Trophoblast cell (in vitro differentiated cells and primary cell): Measurements from ENCODE around the gene RIN1.

Source experiments
- DNase-seq, 2 donors: peaks; one replicate each; pipeline ENCODE4 v3.0.0-alpha.2; 2016
- H2AFZ ChIP-seq: 2 replicates; pipeline ENCODE4 v1.6.1; 2013; ENCODE audit warnings: low read length, moderate library complexity, mild to moderate bottlenecking; ENCODE audit not compliant: insufficient read depth, poor library complexity
- H2AK5ac ChIP-seq: 2 replicates; pipeline ENCODE4 v1.6.1; 2013; ENCODE audit warnings: mild to moderate bottlenecking, low read length
- H2BK120ac ChIP-seq: 2 replicates; pipeline ENCODE4 v1.6.1; 2013; ENCODE audit warnings: low read length, mild to moderate bottlenecking, moderate library complexity; ENCODE audit not compliant: insufficient read depth, poor library complexity
- H2BK12ac ChIP-seq: 2 replicates; pipeline ENCODE4 v1.6.1; 2013; ENCODE audit warnings: mild to moderate bottlenecking, low read length, moderate library complexity
- H2BK5ac ChIP-seq: 2 replicates; pipeline ENCODE4 v1.6.1; 2013; ENCODE audit warnings: low read length, low read depth, moderate library complexity, mild to moderate bottlenecking; ENCODE audit not compliant: poor library complexity
- H3K14ac ChIP-seq: 2 replicates; pipeline ENCODE4 v1.6.1; 2013; ENCODE audit warnings: mild to moderate bottlenecking, low read length
- H3K18ac ChIP-seq: 2 replicates; pipeline ENCODE4 v1.6.1; 2013; ENCODE audit warnings: mild to moderate bottlenecking, low read length
- H3K23ac ChIP-seq: 2 replicates; pipeline ENCODE4 v1.6.1; 2013; ENCODE audit warnings: low read length
- H3K27ac ChIP-seq: 2 replicates; pipeline ENCODE4 v1.5.1; 2013; ENCODE audit warnings: low read depth, mild to moderate bottlenecking, inconsistent platforms, low read length, moderate library complexity
- H3K27me3 ChIP-seq: 2 replicates; pipeline ENCODE4 v1.6.1; 2013; ENCODE audit warnings: inconsistent platforms, mild to moderate bottlenecking, low read length, moderate library complexity; ENCODE audit not compliant: insufficient read depth
- H3K36me3 ChIP-seq, 2 experiments: 1 replicate in 1 of 2; 2 replicates in 1 of 2; pipeline ENCODE4 v1.6.1; 2013; ENCODE audit warnings: low read length in 2 of 2, mild to moderate bottlenecking in 2 of 2, moderate library complexity in 1 of 2; ENCODE audit not compliant: insufficient read depth in 2 of 2, control insufficient read depth in 1 of 2
- H3K4ac ChIP-seq: 2 replicates; pipeline ENCODE4 v1.6.1; 2013; ENCODE audit warnings: low read depth, mild to moderate bottlenecking, low read length, moderate library complexity
- H3K4me1 ChIP-seq, 2 experiments: 1 replicate in 1 of 2; 2 replicates in 1 of 2; pipeline ENCODE4 v1.6.1; 2013; ENCODE audit warnings: low read length in 2 of 2, mild to moderate bottlenecking in 2 of 2, moderate library complexity in 1 of 2; ENCODE audit not compliant: insufficient read depth in 2 of 2, control insufficient read depth in 1 of 2
- H3K4me2 ChIP-seq: 2 replicates; pipeline ENCODE4 v1.6.1; 2013; ENCODE audit warnings: inconsistent platforms, mild to moderate bottlenecking, low read length, moderate library complexity
- H3K4me3 ChIP-seq: 2 replicates; pipeline ENCODE4 v1.5.1; 2013; ENCODE audit warnings: mild to moderate bottlenecking, low read depth, low read length, inconsistent platforms
- H3K79me1 ChIP-seq: one replicate; pipeline ENCODE4 v1.6.1; 2013; ENCODE audit warnings: low read length
- H3K79me2 ChIP-seq: 2 replicates; pipeline ENCODE4 v1.6.1; 2013; ENCODE audit warnings: low read length, mild to moderate bottlenecking; ENCODE audit not compliant: control insufficient read depth, insufficient read depth, poor library complexity
- H3K9ac ChIP-seq: 2 replicates; pipeline ENCODE4 v1.6.1; 2013; ENCODE audit warnings: mild to moderate bottlenecking, low read length
- H3K9me3 ChIP-seq: 2 replicates; pipeline ENCODE4 v1.6.1; 2013; ENCODE audit warnings: low read depth, mild to moderate bottlenecking, control low read depth, inconsistent platforms, low read length; ENCODE audit not compliant: insufficient read depth
- H4K12ac ChIP-seq: 2 replicates; pipeline ENCODE4 v1.6.1; 2013; ENCODE audit warnings: low read depth, mild to moderate bottlenecking, low read length, moderate library complexity
- H4K8ac ChIP-seq: 2 replicates; pipeline ENCODE4 v1.6.1; 2013; ENCODE audit warnings: low read depth, mild to moderate bottlenecking, low read length, moderate library complexity
- H4K91ac ChIP-seq: one replicate; pipeline ENCODE4 v1.6.1; 2013; ENCODE audit warnings: low read depth, mild to moderate bottlenecking, low read length, moderate library complexity
- WGBS: extraction: QIAGEN DNeasy Blood & Tissue Kit; methylation state at CpG from one replicate; pipeline ENCODE4 v1.1.7; 2013; ENCODE audit warnings: missing lambda C conversion rate; ENCODE audit not compliant: insufficient read length, insufficient coverage; ENCODE audit errors: extremely low coverage; 5-methylcytosine and 5-hydroxymethylcytosine counted together

The RIN1 gene

GRCh38 chr11:66363805-66364535 lies 27.7 kb upstream of the RIN1 start:
- no peak overlapping the region for H2BK12ac ChIP-seq
- H3K4me3 ChIP-seq = no peak overlapping the region
- no peak overlapping the region for H3K23ac ChIP-seq
- H3K27ac ChIP-seq = no peak overlapping the region
- H4K91ac ChIP-seq = no peak overlapping the region
- H3K79me1 ChIP-seq = no peaks in the 10 kb centered on the region
- no peaks in the 10 kb centered on the region for H3K79me2 ChIP-seq
- no peak overlapping the region for H3K4ac ChIP-seq
- H3K9me3 ChIP-seq = peaks cover 4% of the 10 kb centered on the region
- no peak overlapping the region for H3K14ac ChIP-seq
- no peak overlapping the region for H4K8ac ChIP-seq
- H3K36me3 ChIP-seq = peaks cover 30 to 33% of the 10 kb centered on the region in 2 experiments
- H2AFZ ChIP-seq = no peak overlapping the region
- H3K18ac ChIP-seq = no peak overlapping the region
- peak in 1 of 2 donors; percentile 56 for DNase-seq
- H3K27me3 ChIP-seq = no peaks in the 10 kb centered on the region
- H2BK120ac ChIP-seq = no peak overlapping the region
- no peak overlapping the region for H3K4me2 ChIP-seq
- H3K9ac ChIP-seq = no peak overlapping the region
- WGBS = no CpG with 5 or more reads among the region's 15 CpGs
- H2BK5ac ChIP-seq = no peak overlapping the region
- H4K12ac ChIP-seq = no peak overlapping the region
- H2AK5ac ChIP-seq = no peak overlapping the region
- H3K4me1 ChIP-seq = peaks cover 0 to 8% of the 10 kb centered on the region in 2 experiments

DNA sequence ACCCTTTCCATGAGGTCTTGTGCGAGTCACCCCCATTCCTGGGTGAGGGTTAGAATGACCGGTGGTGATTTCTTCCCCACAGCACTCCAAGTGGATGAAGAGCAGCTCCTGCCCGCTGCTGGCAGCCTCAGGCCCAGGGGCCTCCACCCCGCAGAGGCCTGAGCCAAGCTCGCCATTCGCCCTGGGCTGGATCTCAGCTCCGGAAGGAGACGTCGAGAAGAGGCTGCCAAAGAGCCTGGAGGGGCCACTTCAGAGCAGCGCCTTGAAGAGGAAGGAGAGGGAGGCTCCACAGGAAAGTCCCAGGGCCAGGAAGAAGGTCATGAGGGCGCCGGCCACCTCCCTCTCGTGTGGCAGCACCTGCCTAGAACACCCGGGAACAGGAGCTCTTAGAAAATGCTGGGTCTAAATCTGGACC lies 27.0 kb upstream of the RIN1 start:
- Histone ChIP-seq H3K36me3 (peaks cover 23 to 26% of the 10 kb centered on the region in 2 experiments), H3K79me1 (no peaks in the 10 kb centered on the region), H3K18ac (no peak overlapping the region), H3K4me1 (peaks cover 0 to 8% of the 10 kb centered on the region in 2 experiments), H4K12ac (no peak overlapping the region), H4K91ac (no peak overlapping the region), H3K79me2 (no peaks in the 10 kb centered on the region), H3K9me3 (peaks cover 4% of the 10 kb centered on the region), H2AFZ (no peak overlapping the region), H4K8ac (no peak overlapping the region), H3K4me2 (no peak overlapping the region), H3K4ac (no peak overlapping the region), H2AK5ac (no peak overlapping the region), H3K14ac (no peak overlapping the region), H2BK5ac (no peak overlapping the region), H3K9ac (no peak overlapping the region), H3K4me3 (no peak overlapping the region), H3K27ac (no peak overlapping the region), H3K23ac (no peak overlapping the region), H2BK120ac (no peak overlapping the region), H3K27me3 (no peaks in the 10 kb centered on the region), H2BK12ac (no peak overlapping the region)
- no CpG with 5 or more reads among the region's 14 CpGs for WGBS
- DNase-seq = no peak

DNA sequence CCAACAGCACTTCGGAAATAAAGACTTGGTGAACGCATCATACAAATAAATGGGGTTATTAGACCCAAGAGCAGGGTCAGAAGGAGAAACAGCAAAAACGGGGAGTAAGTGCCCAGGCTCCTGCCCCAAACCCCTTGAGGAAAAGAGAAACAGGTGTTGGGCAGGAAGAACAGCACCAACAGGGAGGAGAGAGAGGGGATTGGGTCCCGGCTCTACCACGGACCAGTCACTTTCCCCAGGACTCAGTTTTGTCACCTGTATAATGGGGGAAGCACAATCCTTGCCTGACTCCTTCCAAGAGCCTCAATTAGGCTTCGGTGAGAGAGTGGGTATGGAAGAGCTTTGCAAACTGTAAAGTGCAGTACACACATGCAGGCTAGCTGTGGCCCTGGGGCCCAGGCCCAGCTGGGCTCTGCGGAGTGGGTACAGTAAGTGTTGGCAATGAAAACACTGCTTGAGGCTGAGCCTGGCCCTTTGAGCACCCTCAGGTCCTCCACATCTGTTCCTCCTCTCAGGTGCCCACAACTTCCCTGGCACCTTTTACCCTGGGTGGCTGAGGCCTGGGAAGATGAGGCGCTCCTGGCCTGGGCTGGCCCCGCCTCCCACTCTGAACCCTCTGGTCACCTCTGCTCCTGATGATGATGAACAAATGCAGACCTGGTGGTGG lies 26.4 kb upstream of the RIN1 start:
- Histone ChIP-seq H4K91ac (no peak overlapping the region), H3K36me3 (peaks cover 22% of the 10 kb centered on the region in 2 experiments), H3K4me1 (peaks cover 0 to 8% of the 10 kb centered on the region in 2 experiments), H2BK5ac (no peak overlapping the region), H4K12ac (no peak overlapping the region), H2AFZ (no peak overlapping the region), H3K4ac (no peak overlapping the region), H2AK5ac (no peak overlapping the region), H2BK12ac (no peak overlapping the region), H3K79me2 (no peaks in the 10 kb centered on the region), H2BK120ac (no peak overlapping the region), H3K27ac (no peak overlapping the region), H3K79me1 (no peaks in the 10 kb centered on the region), H3K9ac (no peak overlapping the region), H3K4me3 (no peak overlapping the region), H3K23ac (no peak overlapping the region), H3K14ac (no peak overlapping the region), H3K18ac (no peak overlapping the region), H3K4me2 (no peak overlapping the region), H3K27me3 (no peaks in the 10 kb centered on the region), H3K9me3 (peaks cover 4% of the 10 kb centered on the region), H4K8ac (no peak overlapping the region)
- DNase-seq = no peak
- WGBS = no CpG with 5 or more reads among the region's 9 CpGs

DNA sequence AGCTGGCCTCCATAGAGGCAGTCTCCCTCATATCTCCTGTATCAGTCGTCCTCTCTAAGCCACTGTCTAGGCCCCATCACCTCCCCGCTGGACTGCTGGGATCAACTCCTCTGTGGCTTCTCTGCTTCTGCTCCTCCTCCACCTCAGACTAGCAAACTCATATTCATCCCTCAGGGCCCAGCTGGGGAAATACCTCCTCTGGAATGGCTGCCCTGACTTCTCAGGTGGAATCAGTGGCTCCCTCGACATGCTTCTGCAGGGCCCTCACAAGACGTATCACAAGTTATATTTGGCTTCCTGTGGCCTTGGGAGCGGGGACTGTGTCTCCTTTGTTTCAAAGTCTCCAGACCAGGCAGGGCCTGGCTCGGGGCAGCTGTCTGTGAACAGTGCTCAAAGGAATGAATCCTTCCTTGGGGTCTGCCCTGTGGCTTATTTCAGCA lies 25.3 kb upstream of the RIN1 start:
- Histone ChIP-seq H3K18ac (no peak overlapping the region), H2AK5ac (no peak overlapping the region), H4K12ac (peak overlapping the region; percentile 23), H2BK120ac (no peak overlapping the region), H3K4me1 (peaks cover 0 to 8% of the 10 kb centered on the region in 2 experiments), H3K14ac (no peak overlapping the region), H2AFZ (no peak overlapping the region), H3K23ac (no peak overlapping the region), H3K79me2 (no peaks in the 10 kb centered on the region), H4K91ac (no peak overlapping the region), H3K4me2 (no peak overlapping the region), H3K79me1 (no peaks in the 10 kb centered on the region), H3K27ac (no peak overlapping the region), H4K8ac (no peak overlapping the region), H3K36me3 (peaks cover 13 to 17% of the 10 kb centered on the region in 2 experiments), H3K27me3 (no peaks in the 10 kb centered on the region), H3K4ac (no peak overlapping the region), H2BK12ac (no peak overlapping the region), H3K9ac (no peak overlapping the region), H3K4me3 (no peak overlapping the region), H3K9me3 (peaks cover 4% of the 10 kb centered on the region), H2BK5ac (no peak overlapping the region)
- no peak for DNase-seq
- no CpG with 5 or more reads among the region's 6 CpGs for WGBS
